ENCODE data around the gene DDX25.

GRCh38 chr11:125929445-125930075 is 25.3 kb downstream of the DDX25 start:
- TF ChIP-seq SUZ12 (IDR thresholded peaks at IDR 0.05) (no peak), ZNF384 (IDR thresholded peaks at IDR 0.05) (no peak), FOXM1 (IDR thresholded peaks at IDR 0.05; ENCODE audit: borderline replicate concordance) (no peak), BHLHE40 (IDR thresholded peaks at IDR 0.05; ENCODE audit: borderline replicate concordance) (no peak), FOXK2 (IDR thresholded peaks at IDR 0.05) (no peak), HDGF (IDR thresholded peaks at IDR 0.05; ENCODE audit: borderline replicate concordance) (no peak)

All from HEK293T (cell line).